Upper lobe of right lung (tissue), 1 donor: ENCODE data around the gene SYNE1. TPM values are rescaled to one million over a fixed set of nuclear protein-coding genes. Genes with fewer than 3 reads are reported as not detected.
"Not testable (repeated sequence)": the region's sequence is repeated elsewhere in the genome, so short reads cannot be mapped to it uniquely, and the experiment has no call there.

Experiments used
- ATAC-seq: fragments of 200-7000 bp; cut with Tn5 transposase; one replicate; pipeline ENCODE4 v1.9.1; 2020; ENCODE audit warnings: mild to moderate bottlenecking, moderate library complexity
- DNase-seq: peaks from one replicate; pipeline ENCODE4 v3.0.0-alpha.2; 2020
- H3K27ac ChIP-seq: fragments of 200-600 bp; one replicate; pipeline ENCODE4 v1.8.0; 2022
- H3K27me3 ChIP-seq: fragments of 200-600 bp; one replicate; pipeline ENCODE4 v1.8.0; 2022; ENCODE audit warnings: mild to moderate bottlenecking
- H3K36me3 ChIP-seq: fragments of 200-600 bp; one replicate; pipeline ENCODE4 v1.8.0; 2022
- H3K4me1 ChIP-seq: fragments of 200-600 bp; one replicate; pipeline ENCODE4 v1.8.0; 2022
- H3K4me3 ChIP-seq: fragments of 200-600 bp; one replicate; pipeline ENCODE4 v1.8.0; 2022; ENCODE audit warnings: mild to moderate bottlenecking
- H3K9me3 ChIP-seq: fragments of 200-600 bp; one replicate; pipeline ENCODE4 v1.8.0; 2022
- intact Hi-C: fragments of 100-400 bp; cut with DNase I; formaldehyde crosslinking; loops from one replicate; pipeline ENCODE4 v1.11.0; 2022
- total RNA-seq: library from RNA; stranded (reverse); fragmentation: NEBNext Ultra II Directional; extraction: Animal tissue kit (Norgen Biotek cat#: 25700); gene quantifications from one replicate; pipeline ENCODE4 v1.2.1, GENCODE V29; 2021
- TF ChIP-seq, protein P1 (sequence below): fragments of 200-600 bp; IDR thresholded peaks from one replicate; pipeline ENCODE4 v1.8.0; 2022; ENCODE audit warnings: antibody characterized with exemption
- donor health status: DM: no; HTN: yes; CAD: no; lungs with severe emphysema.

SYNE1 gene
- total RNA-seq, 1 donor from 2014 or later = 168 TPM

DNA sequence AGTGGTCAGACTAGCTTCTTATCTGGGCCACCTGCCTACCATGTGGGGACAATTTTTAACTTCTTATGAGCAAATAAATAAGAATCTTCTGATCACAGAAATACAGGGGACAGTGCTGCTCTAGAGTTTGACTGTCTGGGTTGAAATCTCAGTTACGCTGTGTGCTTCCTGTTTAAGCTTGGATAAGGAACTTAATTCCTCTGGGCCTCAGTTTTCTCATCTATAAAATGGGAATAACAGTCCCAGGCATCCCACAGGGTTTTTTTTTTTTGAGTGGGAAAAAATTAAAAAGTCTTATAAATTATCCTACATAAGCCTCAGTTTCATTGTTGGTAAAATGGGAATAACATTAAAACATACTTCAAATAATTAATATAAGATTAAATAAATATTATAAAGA lies 488.8 kb downstream of the SYNE1 start:
- ATAC-seq = no peak
- Histone ChIP-seq H3K4me3 (no peak overlapping the region), H3K9me3 (no peaks in the 10 kb centered on the region), H3K27me3 (no peaks in the 10 kb centered on the region), H3K4me1 (no peaks in the 10 kb centered on the region), H3K36me3 (peaks cover 99% of the 10 kb centered on the region), H3K27ac (no peak overlapping the region)
- intact Hi-C loops = no loop called here
- DNase-seq = no peak
- TF ChIP-seq, protein P1, sequence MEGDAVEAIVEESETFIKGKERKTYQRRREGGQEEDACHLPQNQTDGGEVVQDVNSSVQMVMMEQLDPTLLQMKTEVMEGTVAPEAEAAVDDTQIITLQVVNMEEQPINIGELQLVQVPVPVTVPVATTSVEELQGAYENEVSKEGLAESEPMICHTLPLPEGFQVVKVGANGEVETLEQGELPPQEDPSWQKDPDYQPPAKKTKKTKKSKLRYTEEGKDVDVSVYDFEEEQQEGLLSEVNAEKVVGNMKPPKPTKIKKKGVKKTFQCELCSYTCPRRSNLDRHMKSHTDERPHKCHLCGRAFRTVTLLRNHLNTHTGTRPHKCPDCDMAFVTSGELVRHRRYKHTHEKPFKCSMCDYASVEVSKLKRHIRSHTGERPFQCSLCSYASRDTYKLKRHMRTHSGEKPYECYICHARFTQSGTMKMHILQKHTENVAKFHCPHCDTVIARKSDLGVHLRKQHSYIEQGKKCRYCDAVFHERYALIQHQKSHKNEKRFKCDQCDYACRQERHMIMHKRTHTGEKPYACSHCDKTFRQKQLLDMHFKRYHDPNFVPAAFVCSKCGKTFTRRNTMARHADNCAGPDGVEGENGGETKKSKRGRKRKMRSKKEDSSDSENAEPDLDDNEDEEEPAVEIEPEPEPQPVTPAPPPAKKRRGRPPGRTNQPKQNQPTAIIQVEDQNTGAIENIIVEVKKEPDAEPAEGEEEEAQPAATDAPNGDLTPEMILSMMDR = no peak

DNA sequence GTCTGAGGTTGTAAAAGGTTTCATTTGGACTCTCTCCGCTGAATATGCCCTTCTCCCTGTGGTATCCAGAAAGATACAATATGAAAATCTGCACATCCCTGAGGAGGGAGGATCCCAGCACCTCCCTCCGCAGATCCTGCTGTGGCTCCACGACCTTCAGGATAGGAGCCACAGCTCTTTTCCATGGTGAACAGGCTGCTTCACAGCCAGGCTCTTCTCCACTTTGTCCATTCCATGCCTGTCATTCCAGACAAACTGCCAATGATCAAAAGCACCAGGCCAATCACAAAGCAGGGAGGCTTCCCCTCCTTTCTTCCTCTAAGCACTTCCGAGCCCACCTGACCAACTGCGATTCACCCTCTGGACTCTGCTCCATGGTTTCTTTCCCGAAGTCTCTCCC lies 489.9 kb downstream of the SYNE1 start:
- H3K36me3 ChIP-seq = peaks cover 98% of the 10 kb centered on the region
- intact Hi-C loops = no loop called here
- H3K27me3 ChIP-seq = no peaks in the 10 kb centered on the region
- DNase-seq (no peak), ATAC-seq (no peak)
- no peak overlapping the region for H3K4me3 ChIP-seq
- no peaks in the 10 kb centered on the region for H3K4me1 ChIP-seq
- H3K9me3 ChIP-seq = no peaks in the 10 kb centered on the region
- TF ChIP-seq, protein P1 = no peak
- H3K27ac ChIP-seq = no peak overlapping the region

DNA sequence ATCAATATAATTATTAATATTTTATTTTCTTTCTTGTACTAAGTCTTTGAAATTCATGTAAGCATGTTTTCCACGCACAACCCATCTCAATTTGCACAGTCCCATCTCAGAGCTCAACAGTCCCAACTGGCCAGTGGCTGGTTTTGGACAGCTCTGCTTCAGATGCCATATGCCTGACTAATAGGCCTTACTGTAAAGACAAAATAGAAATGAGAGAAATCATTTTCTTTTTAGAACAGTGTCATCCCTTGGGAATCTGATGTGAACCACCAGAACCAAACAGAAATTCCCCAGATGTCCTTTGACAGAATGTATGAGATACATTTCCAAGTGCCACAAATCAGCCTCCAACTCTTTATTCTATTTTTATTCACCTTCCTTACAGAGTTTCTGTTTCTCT lies 490.8 kb downstream of the SYNE1 start:
- Histone ChIP-seq H3K4me1 (no peaks in the 10 kb centered on the region), H3K27me3 (no peaks in the 10 kb centered on the region), H3K9me3 (no peaks in the 10 kb centered on the region), H3K4me3 (no peak overlapping the region), H3K27ac (no peak overlapping the region), H3K36me3 (peaks cover 98% of the 10 kb centered on the region)
- TF ChIP-seq, protein P1 = no peak
- intact Hi-C loops = no loop called here
- DNase-seq (no peak), ATAC-seq (no peak)

DNA sequence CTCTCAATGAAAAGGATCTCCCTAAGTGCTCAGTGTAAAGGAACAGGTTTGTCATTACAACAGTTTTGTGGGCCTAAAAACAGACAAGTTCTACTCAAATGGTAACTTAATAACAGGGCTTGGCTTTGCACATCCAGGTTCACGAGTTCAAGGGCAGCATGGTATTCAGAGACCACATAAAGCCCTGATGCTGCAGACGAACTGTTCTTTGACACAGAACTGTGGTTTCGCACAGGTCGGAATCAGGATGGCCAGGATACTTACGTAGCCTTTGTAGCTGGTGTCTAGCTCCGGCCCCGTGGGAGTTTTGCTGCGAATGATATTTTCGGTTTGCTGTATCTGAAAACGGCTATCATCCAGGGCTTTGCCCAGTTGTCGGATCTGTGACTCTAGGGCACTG lies 493.8 kb downstream of the SYNE1 start:
- H3K27me3 ChIP-seq = no peaks in the 10 kb centered on the region
- H3K9me3 ChIP-seq = no peaks in the 10 kb centered on the region
- intact Hi-C loops = no loop called here
- H3K4me1 ChIP-seq = no peaks in the 10 kb centered on the region
- H3K4me3 ChIP-seq = no peak overlapping the region
- TF ChIP-seq, protein P1 = no peak
- ATAC-seq (no peak), DNase-seq (no peak)
- H3K36me3 ChIP-seq = peaks cover 98% of the 10 kb centered on the region
- no peak overlapping the region for H3K27ac ChIP-seq

DNA sequence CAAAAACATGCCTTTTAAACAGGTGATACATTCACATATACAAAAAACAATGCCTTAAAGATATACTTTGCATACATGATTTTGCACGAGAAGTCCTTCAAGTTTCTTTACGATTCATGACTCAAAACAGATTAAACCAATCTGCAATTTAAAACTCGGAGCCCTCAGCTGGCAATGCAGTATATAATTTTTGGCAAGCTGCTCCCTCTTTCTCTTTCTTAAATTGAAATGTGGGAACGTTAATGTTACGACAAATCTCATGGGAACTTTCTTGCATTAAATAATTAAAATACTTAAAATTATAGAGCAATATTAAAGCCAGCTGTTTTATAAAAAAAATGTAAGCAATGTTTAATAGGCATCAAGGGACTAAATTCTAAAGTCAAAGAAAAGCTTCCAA lies 495.1 kb downstream of the SYNE1 start:
- intact Hi-C loops = no loop called here
- H3K27me3 ChIP-seq = no peaks in the 10 kb centered on the region
- H3K27ac ChIP-seq = no peak overlapping the region
- no peaks in the 10 kb centered on the region for H3K4me1 ChIP-seq
- H3K9me3 ChIP-seq = no peaks in the 10 kb centered on the region
- no peak for ATAC-seq
- peaks cover 98% of the 10 kb centered on the region for H3K36me3 ChIP-seq
- DNase-seq = no peak
- H3K4me3 ChIP-seq = no peak overlapping the region
- TF ChIP-seq, protein P1 = no peak

DNA sequence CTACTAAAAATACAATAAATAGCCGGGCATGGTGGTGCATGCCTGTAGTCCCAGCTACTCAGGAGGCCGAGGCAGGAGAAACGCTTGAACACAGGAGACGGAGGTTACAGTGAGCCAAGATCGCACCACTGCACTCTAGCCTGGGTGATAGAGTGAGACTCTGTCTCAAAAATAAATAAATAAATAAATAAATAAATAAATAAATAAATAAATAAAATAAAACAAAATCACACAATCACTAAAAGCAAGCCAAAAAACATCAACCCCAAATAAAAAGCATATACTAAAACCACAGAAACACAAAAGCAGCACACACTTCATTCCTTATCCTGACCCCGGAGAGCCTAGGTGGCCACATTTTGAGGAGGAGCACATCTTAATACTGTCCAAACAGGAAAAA lies 498.8 kb downstream of the SYNE1 start:
- H3K27me3 ChIP-seq, intact Hi-C loops, H3K4me3 ChIP-seq, H3K4me1 ChIP-seq, ATAC-seq, H3K9me3 ChIP-seq, DNase-seq, H3K27ac ChIP-seq: not testable (repeated sequence)
- peaks cover 99% of the 10 kb centered on the region for H3K36me3 ChIP-seq
